ENCODE results near the gene WBP1. TPM values are rescaled to one million over a fixed set of nuclear protein-coding genes. Genes with fewer than 3 reads are reported as not detected.
A peak's percentile ranks its signal among the peaks of the same experiment; 100 is the strongest.

The WBP1 gene
- total and polyA plus RNA-seq, 2 experiments from 2014 or later = 66.5 to 87.5 TPM

GRCh38 chr2:74496997-74497776, 38.9 kb downstream of the WBP1 start:
- TF ChIP-seq CTCF (IDR thresholded peaks at IDR 0.05; ENCODE audit: poor library complexity) = no peak
- no peak for TF ChIP-seq EZH2phosphoT487 (IDR thresholded peaks at IDR 0.05; ENCODE audit: low read depth, severe bottlenecking, unreplicated experiment)
- peak; percentile 13 for TF ChIP-seq EZH2 (IDR thresholded peaks at IDR 0.05; ENCODE audit: borderline replicate concordance)
- Histone ChIP-seq H3K4me1 (ENCODE audit: insufficient read depth) (peaks cover 37% of the 10 kb centered on the region), H4K20me1 (ENCODE audit: insufficient read depth, poor library complexity, severe bottlenecking) (no peaks in the 10 kb centered on the region), H3K79me2 (peaks cover 4% of the 10 kb centered on the region), H3K27me3 (peaks cover 52% of the 10 kb centered on the region), H3K27ac (no peak overlapping the region), H3K36me3 (replicated peaks; ENCODE audit: insufficient read depth, low read depth) (no peaks in the 10 kb centered on the region), H3K4me2 (peak overlapping the region; percentile 98), H2AFZ (no peak overlapping the region), H3K9me3 (ENCODE audit: low read depth) (no peaks in the 10 kb centered on the region), H3K4me3 (no peak overlapping the region), H3K9me2 (replicated peaks; ENCODE audit: insufficient read depth) (no peaks in the 10 kb centered on the region)
- 71% methylated on average over 19 of the region's 19 CpGs for WGBS (ENCODE audit: low lambda C conversion rate, missing lambda C conversion rate)
- no peak for DNase-seq (ENCODE audit: low spot score)

DNA sequence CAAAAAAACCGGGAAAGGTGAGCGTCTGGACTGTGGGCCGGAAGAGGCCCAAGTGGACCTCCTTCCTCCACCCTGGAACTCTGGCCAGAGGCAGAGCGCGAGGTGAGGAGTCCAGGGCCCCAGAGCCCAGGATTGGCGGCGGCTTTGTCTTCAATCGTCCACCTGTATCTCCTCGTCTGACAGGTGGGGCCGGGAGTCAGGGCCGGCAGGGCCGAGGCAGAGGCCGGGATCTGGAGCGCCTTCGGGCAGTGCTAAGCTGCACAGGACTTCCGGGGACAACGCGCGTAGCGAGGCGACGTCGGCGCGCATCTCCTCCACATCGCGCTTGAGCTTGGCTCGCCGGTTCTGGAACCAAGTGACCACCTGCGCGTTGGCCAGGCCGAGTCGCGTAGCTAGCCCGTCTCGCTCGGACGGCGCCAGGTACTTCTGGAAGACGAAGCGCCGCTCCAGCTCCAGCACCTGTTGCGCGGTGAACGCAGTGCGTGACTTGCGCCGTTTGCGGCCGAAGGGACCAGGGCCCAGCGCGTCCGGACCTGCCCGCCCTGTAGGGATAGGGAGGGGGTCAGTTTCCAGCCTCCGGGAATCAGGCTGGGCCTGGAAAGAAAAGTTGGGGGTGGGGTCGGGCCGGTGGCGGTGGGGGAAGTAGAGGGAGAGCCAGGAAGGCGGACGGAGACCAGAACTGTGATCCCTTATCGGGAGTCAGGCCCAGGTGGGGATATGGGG, 39.7 kb downstream of the WBP1 start:
- H3K79me2 ChIP-seq = peaks cover 4% of the 10 kb centered on the region
- 6% methylated on average over 56 of the region's 61 CpGs for WGBS (ENCODE audit: low lambda C conversion rate, missing lambda C conversion rate)
- H2AFZ ChIP-seq = peak overlapping the region; percentile 28
- no peaks in the 10 kb centered on the region for H4K20me1 ChIP-seq (ENCODE audit: insufficient read depth, poor library complexity, severe bottlenecking)
- DNase-seq (ENCODE audit: low spot score) = no peak
- H3K27me3 ChIP-seq = peaks cover 52% of the 10 kb centered on the region
- TF ChIP-seq CTCF (IDR thresholded peaks at IDR 0.05; ENCODE audit: poor library complexity) = no peak
- TF ChIP-seq EZH2 (IDR thresholded peaks at IDR 0.05; ENCODE audit: borderline replicate concordance) = no peak
- TF ChIP-seq EZH2phosphoT487 (IDR thresholded peaks at IDR 0.05; ENCODE audit: low read depth, severe bottlenecking, unreplicated experiment) = no peak
- H3K36me3 ChIP-seq (replicated peaks; ENCODE audit: insufficient read depth, low read depth) = no peaks in the 10 kb centered on the region
- peaks cover 39% of the 10 kb centered on the region for H3K4me1 ChIP-seq (ENCODE audit: insufficient read depth)
- H3K9me2 ChIP-seq (replicated peaks; ENCODE audit: insufficient read depth) = no peaks in the 10 kb centered on the region
- H3K4me2 ChIP-seq = peak overlapping the region; percentile 98
- H3K9me3 ChIP-seq (ENCODE audit: low read depth) = no peaks in the 10 kb centered on the region
- H3K27ac ChIP-seq = no peak overlapping the region
- peak overlapping the region; percentile 60 for H3K4me3 ChIP-seq

DNA sequence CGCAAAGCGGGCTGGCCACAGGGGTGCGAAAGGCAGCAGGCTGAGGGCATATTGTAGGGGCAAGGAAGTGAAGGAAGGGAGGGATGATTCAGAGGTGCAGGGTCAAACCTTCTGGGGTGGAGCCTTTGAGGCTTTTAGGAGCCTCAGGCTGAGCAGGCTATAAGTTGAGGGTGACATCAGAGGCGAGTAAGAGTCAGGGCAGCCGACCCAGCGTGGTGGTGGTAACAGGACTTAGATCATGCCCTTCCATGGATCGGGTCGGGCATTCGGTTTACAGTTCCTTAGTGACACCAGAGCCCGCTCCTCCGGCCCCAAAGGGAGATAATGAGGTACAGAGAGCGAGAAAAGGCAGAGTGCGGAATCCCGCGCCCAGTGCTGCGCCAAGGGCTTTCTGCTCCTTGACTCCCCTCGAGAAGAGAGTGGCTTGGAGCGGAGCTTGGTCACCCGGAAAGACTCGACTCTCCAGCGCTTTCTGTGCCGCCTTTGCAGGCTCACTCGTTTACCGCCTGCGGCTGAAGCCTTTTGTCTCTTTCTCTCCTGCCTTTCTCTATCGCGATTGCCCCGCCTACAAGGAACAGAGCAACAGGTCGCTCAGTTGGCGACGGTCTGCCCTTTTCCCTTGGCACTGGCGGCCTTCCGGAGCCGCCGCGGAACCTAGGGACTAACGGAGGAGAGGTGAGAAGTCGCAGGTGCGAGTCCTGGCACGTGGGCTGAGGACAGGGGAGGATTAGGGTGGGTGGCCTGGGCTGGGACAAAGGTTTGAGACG, 40.4 kb downstream of the WBP1 start:
- peak overlapping the region; percentile 98 for H3K4me2 ChIP-seq
- no peaks in the 10 kb centered on the region for H4K20me1 ChIP-seq (ENCODE audit: insufficient read depth, poor library complexity, severe bottlenecking)
- H3K4me1 ChIP-seq (ENCODE audit: insufficient read depth) = peaks cover 43% of the 10 kb centered on the region
- DNase-seq (ENCODE audit: low spot score) = no peak
- H3K9me2 ChIP-seq (replicated peaks; ENCODE audit: insufficient read depth) = no peaks in the 10 kb centered on the region
- peaks cover 52% of the 10 kb centered on the region for H3K27me3 ChIP-seq
- peak; percentile 87 for TF ChIP-seq EZH2 (IDR thresholded peaks at IDR 0.05; ENCODE audit: borderline replicate concordance)
- TF ChIP-seq CTCF (IDR thresholded peaks at IDR 0.05; ENCODE audit: poor library complexity) = no peak
- TF ChIP-seq EZH2phosphoT487 (IDR thresholded peaks at IDR 0.05; ENCODE audit: low read depth, severe bottlenecking, unreplicated experiment) = peak; percentile 15
- 3% methylated on average over 40 of the region's 41 CpGs for WGBS (ENCODE audit: low lambda C conversion rate, missing lambda C conversion rate)
- no peaks in the 10 kb centered on the region for H3K36me3 ChIP-seq (replicated peaks; ENCODE audit: insufficient read depth, low read depth)
- H3K79me2 ChIP-seq = peaks cover 6% of the 10 kb centered on the region
- H3K4me3 ChIP-seq = peak overlapping the region; percentile 60
- H3K27ac ChIP-seq = peak overlapping the region; percentile 39
- peak overlapping the region; percentile 72 for H2AFZ ChIP-seq
- no peaks in the 10 kb centered on the region for H3K9me3 ChIP-seq (ENCODE audit: low read depth)
